CD4-positive, CD25-positive, alpha-beta regulatory T cell (primary cell): ENCODE data around the gene ELAPOR1. TPM values are rescaled to one million over a fixed set of nuclear protein-coding genes. Genes with fewer than 3 reads are reported as not detected.
A peak's percentile ranks its signal among the peaks of the same experiment; 100 is the strongest.

Experiments used
- ATAC-seq, 2 donors: fragments of 150-1000 bp; cut with Tn5 transposase; one replicate each; pipeline ENCODE4 v1.10.0; 2021; ENCODE audit warnings: low read depth in 2 of 2, moderate number of reproducible peaks in 2 of 2, moderate library complexity in 1 of 2
- DNase-seq, 3 donors: peaks; one replicate each; pipeline versions ENCODE4 v3.0.0 to v3.0.0-alpha.2; 2012 to 2022; ENCODE audit warnings: mixed read lengths in 1 of 3
- H3K27ac ChIP-seq: one replicate; pipeline ENCODE4 v1.7.0; 2013; ENCODE audit warnings: mild to moderate bottlenecking, low read length; ENCODE audit not compliant: insufficient read depth, poor library complexity, severe bottlenecking
- H3K27me3 ChIP-seq: one replicate; pipeline ENCODE4 v1.7.0; 2013; ENCODE audit warnings: low read length; ENCODE audit not compliant: control insufficient read depth, insufficient read depth
- H3K36me3 ChIP-seq: one replicate; pipeline ENCODE4 v1.7.0; 2013; ENCODE audit warnings: mild to moderate bottlenecking, low read length, moderate library complexity; ENCODE audit not compliant: control insufficient read depth, insufficient read depth
- H3K4me1 ChIP-seq: 2 replicates; pipeline ENCODE4 v1.7.0; 2013; ENCODE audit warnings: mild to moderate bottlenecking, low read length; ENCODE audit not compliant: insufficient read depth, control insufficient read depth, poor library complexity, severe bottlenecking
- H3K4me3 ChIP-seq: one replicate; pipeline ENCODE4 v1.7.0; 2013; ENCODE audit warnings: low read depth, mild to moderate bottlenecking, low read length, moderate library complexity
- H3K9me3 ChIP-seq, 2 experiments: 1 replicate in 1 of 2; 2 replicates in 1 of 2; pipeline ENCODE4 v1.7.0; 2013; ENCODE audit warnings: low read length in 2 of 2, mild to moderate bottlenecking in 1 of 2, moderate library complexity in 1 of 2; ENCODE audit not compliant: control insufficient read depth in 2 of 2
- H3K27ac Mint-ChIP-seq, 3 donors: one replicate each; pipeline ENCODE4 v1.8.0; 2020 to 2022; ENCODE audit warnings: mild to moderate bottlenecking in 3 of 3, mixed read lengths in 3 of 3, moderate library complexity in 2 of 3
- H3K27me3 Mint-ChIP-seq: one replicate; pipeline ENCODE4 v1.8.0; 2022; ENCODE audit warnings: mild to moderate bottlenecking, mixed read lengths
- H3K36me3 Mint-ChIP-seq: one replicate; pipeline ENCODE4 v1.8.0; 2020; ENCODE audit warnings: mixed read lengths
- H3K4me1 Mint-ChIP-seq, 4 donors: one replicate each; pipeline ENCODE4 v1.8.0; 2020 to 2022; ENCODE audit warnings: mixed read lengths in 4 of 4, mild to moderate bottlenecking in 1 of 4
- H3K4me3 Mint-ChIP-seq, 4 donors: one replicate each; pipeline ENCODE4 v1.8.0; 2020 to 2022; ENCODE audit warnings: mild to moderate bottlenecking in 4 of 4, mixed read lengths in 4 of 4, moderate library complexity in 3 of 4
- H3K9me3 Mint-ChIP-seq, 7 donors: one replicate each; pipeline ENCODE4 v1.8.0; 2020 to 2022; ENCODE audit warnings: mixed read lengths in 7 of 7, mild to moderate bottlenecking in 3 of 7, moderate library complexity in 2 of 7
- polyA plus RNA-seq, 4 donors: library from polyadenylated mRNA; unstranded; fragments of 300-500 nt; fragmentation: Illumina TruSeq; gene quantifications; one replicate each; pipeline ENCODE4 v1.2.3, GENCODE V29; 2021
- total RNA-seq: library from RNA; stranded (reverse); gene quantifications from one replicate; pipeline ENCODE4 v1.2.3, GENCODE V29; 2022

The ELAPOR1 gene
- total and polyA plus RNA-seq, 5 donors from 2014 or later, result 9.8 to 19.5 (median 16.7) TPM

GRCh38 chr1:109090196-109091077 is 23.5 kb upstream of the ELAPOR1 start, which contains the start of gene TMEM167B:
TSS of gene TMEM167B (plus strand) at chr1:109090764. CDS start at chr1:109090873, 109 bp downstream.
- Mint-ChIP-seq H3K36me3 (peaks cover 14% of the 10 kb centered on the region), H3K27ac (peak within 1 kb of the TSS; percentile 98 to 99 (median 99)), H3K4me3 (peak within 1 kb of the TSS; percentile 92 to 99 (median 96)), H3K9me3 (peaks cover 0 to 3% (median 0%) of the 10 kb centered on the region in 7 donors), H3K27me3 (no peaks in the 10 kb centered on the region), H3K4me1 (peaks cover 17 to 55% (median 30%) of the 10 kb centered on the region in 4 donors)
- Histone ChIP-seq H3K27me3 (no peaks in the 10 kb centered on the region), H3K9me3 (no peaks in the 10 kb centered on the region), H3K27ac (peak within 1 kb of the TSS; percentile 96), H3K4me1 (peaks cover 26% of the 10 kb centered on the region), H3K4me3 (peak within 1 kb of the TSS; percentile 91), H3K36me3 (peaks cover 18% of the 10 kb centered on the region)
- DNase-seq (peak; percentile 81 to 96 (median 88)), ATAC-seq (peak; percentile 94 to 97)

GRCh38 chr1:109091078-109091838 is 22.7 kb upstream of the ELAPOR1 start:
- Mint-ChIP-seq H3K36me3 (peaks cover 18% of the 10 kb centered on the region), H3K4me1 (peaks cover 17 to 56% (median 34%) of the 10 kb centered on the region in 4 donors), H3K27me3 (no peaks in the 10 kb centered on the region), H3K27ac (peak overlapping the region; percentile 98 to 99 (median 99)), H3K9me3 (peaks cover 0 to 3% (median 0%) of the 10 kb centered on the region in 7 donors), H3K4me3 (peak overlapping the region; percentile 92 to 99 (median 96))
- peaks cover 25% of the 10 kb centered on the region for H3K36me3 ChIP-seq
- H3K4me3 ChIP-seq, result peak overlapping the region; percentile 91
- no peaks in the 10 kb centered on the region for H3K9me3 ChIP-seq
- peaks cover 26% of the 10 kb centered on the region for H3K4me1 ChIP-seq
- peak overlapping the region; percentile 96 for H3K27ac ChIP-seq
- ATAC-seq, result peak in 1 of 2 donors; percentile 6
- H3K27me3 ChIP-seq, result no peaks in the 10 kb centered on the region
- no peak for DNase-seq

GRCh38 chr1:109091839-109092193 is 22.1 kb upstream of the ELAPOR1 start:
- Histone ChIP-seq H3K36me3 (peaks cover 29% of the 10 kb centered on the region), H3K27ac (peak overlapping the region; percentile 96), H3K27me3 (no peaks in the 10 kb centered on the region), H3K4me1 (peaks cover 26% of the 10 kb centered on the region), H3K9me3 (no peaks in the 10 kb centered on the region), H3K4me3 (peak overlapping the region; percentile 91)
- peaks cover 21% of the 10 kb centered on the region for H3K36me3 Mint-ChIP-seq
- DNase-seq, result peak in 1 of 3 donors; percentile 34
- ATAC-seq, result no peak
- peaks cover 17 to 56% (median 34%) of the 10 kb centered on the region in 4 donors for H3K4me1 Mint-ChIP-seq
- H3K27ac Mint-ChIP-seq, result peak overlapping the region; percentile 89 to 99 (median 98)
- H3K9me3 Mint-ChIP-seq, result peaks cover 0 to 3% (median 0%) of the 10 kb centered on the region in 7 donors
- peak overlapping the region; percentile 92 to 99 (median 96) for H3K4me3 Mint-ChIP-seq
- H3K27me3 Mint-ChIP-seq, result no peaks in the 10 kb centered on the region

GRCh38 chr1:109094377-109094803 is 19.5 kb upstream of the ELAPOR1 start:
- Mint-ChIP-seq H3K36me3 (peaks cover 21% of the 10 kb centered on the region), H3K4me1 (peaks cover 17 to 56% (median 34%) of the 10 kb centered on the region in 4 donors), H3K9me3 (no peaks in the 10 kb centered on the region), H3K4me3 (peak overlapping the region in 1 of 4 donors; percentile 70), H3K27ac (peak overlapping the region in 1 of 3 donors; percentile 26), H3K27me3 (peaks cover 4% of the 10 kb centered on the region)
- H3K27me3 ChIP-seq, result no peaks in the 10 kb centered on the region
- H3K4me3 ChIP-seq, result no peak overlapping the region
- peaks cover 26% of the 10 kb centered on the region for H3K4me1 ChIP-seq
- no peak for DNase-seq
- H3K9me3 ChIP-seq, result no peaks in the 10 kb centered on the region
- ATAC-seq, result no peak
- H3K36me3 ChIP-seq, result peaks cover 29% of the 10 kb centered on the region
- no peak overlapping the region for H3K27ac ChIP-seq

- H3K27ac Mint-ChIP-seq, result peak overlapping the region in 1 of 3 donors; percentile 43
- ATAC-seq, result no peak
- no peak for DNase-seq
- Histone ChIP-seq H3K9me3 (no peaks in the 10 kb centered on the region), H3K27ac (no peak overlapping the region), H3K4me3 (no peak overlapping the region), H3K4me1 (peaks cover 28% of the 10 kb centered on the region), H3K27me3 (no peaks in the 10 kb centered on the region), H3K36me3 (peaks cover 29% of the 10 kb centered on the region)
- peaks cover 4% of the 10 kb centered on the region for H3K27me3 Mint-ChIP-seq
- peaks cover 21% of the 10 kb centered on the region for H3K36me3 Mint-ChIP-seq
- H3K4me1 Mint-ChIP-seq, result peaks cover 17 to 55% (median 38%) of the 10 kb centered on the region in 4 donors
- peak overlapping the region in 2 of 4 donors; percentile 1 to 70 for H3K4me3 Mint-ChIP-seq
- no peaks in the 10 kb centered on the region for H3K9me3 Mint-ChIP-seq
Measured at GRCh38 chr1:109094871-109095270, 19.0 kb upstream of the ELAPOR1 start.

- H3K27ac ChIP-seq, result no peak overlapping the region
- H3K36me3 Mint-ChIP-seq, result peaks cover 21% of the 10 kb centered on the region
- H3K9me3 Mint-ChIP-seq, result no peaks in the 10 kb centered on the region
- ATAC-seq (no peak), DNase-seq (no peak)
- no peak overlapping the region for H3K27ac Mint-ChIP-seq
- H3K4me3 Mint-ChIP-seq, result peak overlapping the region in 1 of 4 donors; percentile 70
- H3K4me3 ChIP-seq, result no peak overlapping the region
- peaks cover 29% of the 10 kb centered on the region for H3K36me3 ChIP-seq
- peaks cover 29% of the 10 kb centered on the region for H3K4me1 ChIP-seq
- no peaks in the 10 kb centered on the region for H3K9me3 ChIP-seq
- H3K27me3 ChIP-seq, result no peaks in the 10 kb centered on the region
- H3K4me1 Mint-ChIP-seq, result peaks cover 17 to 50% (median 35%) of the 10 kb centered on the region in 4 donors
- peaks cover 4% of the 10 kb centered on the region for H3K27me3 Mint-ChIP-seq
Measured at GRCh38 chr1:109095631-109096030, 18.3 kb upstream of the ELAPOR1 start.

GRCh38 chr1:109096120-109096519 is 17.8 kb upstream of the ELAPOR1 start:
- no peak for ATAC-seq
- H3K36me3 Mint-ChIP-seq, result peaks cover 21% of the 10 kb centered on the region

More at GRCh38 chr1:109096120-109096519, 17.8 kb upstream of the ELAPOR1 start:
- H3K9me3 Mint-ChIP-seq, result no peaks in the 10 kb centered on the region
- H3K4me1 Mint-ChIP-seq, result peaks cover 17 to 52% (median 32%) of the 10 kb centered on the region in 4 donors
- H3K36me3 ChIP-seq, result peaks cover 29% of the 10 kb centered on the region
- H3K9me3 ChIP-seq, result no peaks in the 10 kb centered on the region
- no peak overlapping the region for H3K27ac ChIP-seq
- H3K4me1 ChIP-seq, result peaks cover 32% of the 10 kb centered on the region
- no peak overlapping the region for H3K4me3 ChIP-seq
- H3K4me3 Mint-ChIP-seq, result peak overlapping the region in 1 of 4 donors; percentile 47
- no peak for DNase-seq
- H3K27me3 ChIP-seq, result no peaks in the 10 kb centered on the region
- peaks cover 4% of the 10 kb centered on the region for H3K27me3 Mint-ChIP-seq
- H3K27ac Mint-ChIP-seq, result no peak overlapping the region
